HUES64 (cell line): ENCODE results near the gene FPGS.

ENCODE experiments used
- H3K27ac ChIP-seq: 2 replicates; pipeline ENCODE4 v1.7.0; 2013; ENCODE audit warnings: low read depth, low read length, inconsistent platforms
- H3K27me3 ChIP-seq: 2 replicates; pipeline ENCODE4 v1.6.1; 2013; ENCODE audit warnings: mild to moderate bottlenecking, low read length; ENCODE audit not compliant: insufficient read depth
- H3K36me3 ChIP-seq: 2 replicates; pipeline ENCODE4 v1.6.1; 2013; ENCODE audit warnings: mild to moderate bottlenecking, low read length; ENCODE audit not compliant: insufficient read depth
- H3K4me1 ChIP-seq: 2 replicates; pipeline ENCODE4 v1.6.1; 2013; ENCODE audit warnings: mild to moderate bottlenecking, low read length, moderate library complexity; ENCODE audit not compliant: insufficient read depth
- H3K4me3 ChIP-seq: 2 replicates; pipeline ENCODE4 v1.5.1; 2013; ENCODE audit warnings: mild to moderate bottlenecking, low read length, moderate library complexity
- H3K9ac ChIP-seq: 2 replicates; pipeline ENCODE4 v1.6.1; 2013; ENCODE audit warnings: mild to moderate bottlenecking, low read depth, low read length
- H3K9me3 ChIP-seq: 2 replicates; pipeline ENCODE4 v1.6.1; 2013; ENCODE audit warnings: low read depth, low read length; ENCODE audit not compliant: insufficient read depth
- WGBS: fragments of 150-250, 120-280 bp; methylation state at CpG from one replicate; pipeline ENCODE4 v1.1.7; 2013; ENCODE audit warnings: missing lambda C conversion rate; 5-methylcytosine and 5-hydroxymethylcytosine counted together

The FPGS gene

DNA sequence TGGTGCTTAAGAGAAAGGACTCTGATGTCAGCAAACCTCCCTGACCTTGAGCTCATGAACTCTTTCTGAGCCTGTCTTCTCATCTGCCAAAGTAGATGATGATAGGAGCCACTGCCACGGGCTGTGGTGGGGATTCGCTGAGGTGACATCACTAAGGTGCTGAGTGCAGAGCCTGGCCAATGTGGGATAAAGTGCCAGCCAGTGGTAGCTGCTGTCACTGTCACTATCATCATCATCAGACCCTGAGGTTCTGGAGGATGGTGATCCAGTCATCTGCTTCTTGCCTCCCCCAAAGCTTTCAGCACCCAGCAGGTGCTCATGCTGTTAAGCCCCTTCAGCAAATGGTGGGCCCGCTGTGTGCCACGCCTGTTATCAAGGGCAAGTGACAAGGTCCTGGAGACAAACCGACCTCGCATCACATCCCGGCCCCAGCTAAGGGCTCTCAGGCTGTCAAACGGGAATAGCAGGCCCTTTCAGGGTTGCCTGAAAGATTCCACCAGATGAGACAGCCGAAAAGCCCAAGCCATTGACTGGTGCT, 6.4 kb downstream of the FPGS start:
- 76% methylated on average over 9 of the region's 9 CpGs for WGBS
- H3K27me3 ChIP-seq = no peaks in the 10 kb centered on the region

DNA sequence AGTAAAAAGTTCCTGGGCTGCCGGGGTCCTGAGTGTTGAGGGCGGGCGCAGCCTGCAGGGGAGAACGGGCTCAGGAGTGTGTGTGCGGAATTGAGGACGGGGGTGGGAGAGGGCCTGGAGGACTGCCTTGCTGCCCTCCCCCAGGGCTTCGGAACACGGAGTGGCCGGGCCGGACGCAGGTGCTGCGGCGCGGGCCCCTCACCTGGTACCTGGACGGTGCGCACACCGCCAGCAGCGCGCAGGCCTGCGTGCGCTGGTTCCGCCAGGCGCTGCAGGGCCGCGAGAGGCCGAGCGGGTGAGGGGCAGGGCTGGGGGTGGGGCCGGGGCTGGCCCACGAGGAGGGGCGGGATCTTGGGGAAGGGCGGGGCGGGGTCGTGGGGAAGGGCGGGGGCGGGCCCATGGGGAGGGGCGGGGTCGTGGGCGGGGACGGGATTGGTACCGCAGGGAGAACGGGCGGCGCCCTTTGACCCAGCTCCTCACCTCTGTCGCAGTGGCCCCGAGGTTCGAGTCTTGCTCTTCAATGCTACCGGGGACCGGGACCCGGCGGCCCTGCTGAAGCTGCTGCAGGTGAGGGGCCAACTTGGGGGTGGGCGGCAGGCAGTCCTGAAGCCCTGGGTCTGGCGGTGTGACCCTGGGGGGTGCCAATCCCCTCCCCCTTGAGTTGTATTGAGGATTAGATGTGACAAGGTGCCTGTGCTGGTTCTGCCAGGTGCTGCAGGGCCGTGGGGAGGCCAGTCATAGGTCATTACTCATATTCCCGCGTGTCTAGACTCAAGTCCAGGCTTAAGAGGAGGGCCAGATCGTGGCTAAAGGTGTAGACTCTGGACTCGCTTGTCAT, 7.1 kb downstream of the FPGS start:
- Histone ChIP-seq H3K36me3 (peaks cover 69% of the 10 kb centered on the region), H3K27ac (no peak overlapping the region), H3K4me3 (peak overlapping the region; percentile 40), H3K4me1 (0 out of 2 replicates have a peak, but pooled peaks cover 3% of the 10 kb centered on the region), H3K27me3 (no peaks in the 10 kb centered on the region), H3K9me3 (no peaks in the 10 kb centered on the region), H3K9ac (peak overlapping the region; percentile 34; the same call in 1 of the 2 replicates)
- WGBS = 22% methylated on average over 42 of the region's 57 CpGs

More for the DNA sequence above, 6.4 kb downstream of the FPGS start:
- no peaks in the 10 kb centered on the region for H3K9me3 ChIP-seq
- H3K27ac ChIP-seq = no peak overlapping the region
- H3K36me3 ChIP-seq = peaks cover 70% of the 10 kb centered on the region
- H3K9ac ChIP-seq = no peak overlapping the region
- peak overlapping the region; percentile 40 for H3K4me3 ChIP-seq
- 0 out of 2 replicates have a peak, but pooled peaks cover 3% of the 10 kb centered on the region for H3K4me1 ChIP-seq

DNA sequence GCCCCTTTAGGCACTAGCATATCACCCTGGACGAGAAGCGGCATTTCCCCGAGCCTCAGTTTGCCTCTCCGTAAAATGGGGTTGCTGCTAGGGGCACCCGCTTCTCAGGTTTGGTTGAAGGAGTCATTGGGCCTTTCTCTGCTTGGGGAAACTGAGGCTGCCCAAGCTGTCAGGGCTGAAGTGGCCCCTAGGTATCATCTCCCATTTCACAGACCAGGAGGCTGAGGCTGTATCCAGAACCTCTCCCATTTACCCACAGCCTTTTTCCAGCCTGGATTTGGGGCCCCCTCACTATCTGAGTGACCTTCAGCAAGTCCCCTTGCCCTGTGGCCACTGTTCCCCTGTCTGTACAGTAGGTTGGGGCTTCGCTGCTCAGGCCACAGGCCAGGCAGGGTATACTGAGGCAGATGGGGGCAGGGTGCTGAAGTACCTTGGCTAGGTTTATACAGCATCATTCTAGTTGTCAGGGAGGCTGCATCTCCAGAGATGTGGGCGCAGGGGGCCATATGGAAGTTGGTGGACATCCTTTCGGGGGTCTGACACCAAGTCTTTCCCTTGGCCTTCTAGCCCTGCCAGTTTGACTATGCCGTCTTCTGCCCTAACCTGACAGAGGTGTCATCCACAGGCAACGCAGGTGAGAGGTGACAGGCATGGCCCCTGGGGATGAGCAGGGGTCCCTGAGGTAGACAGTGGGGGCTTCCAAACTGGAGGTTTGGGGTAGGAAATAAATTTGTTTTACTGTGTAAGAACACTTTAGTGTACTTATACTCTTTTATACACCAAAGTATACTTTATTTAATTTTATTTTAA, 7.9 kb downstream of the FPGS start:
- Histone ChIP-seq H3K9me3 (no peaks in the 10 kb centered on the region), H3K27me3 (no peaks in the 10 kb centered on the region), H3K4me3 (no peak overlapping the region), H3K9ac (no peak overlapping the region), H3K36me3 (peaks cover 71% of the 10 kb centered on the region), H3K4me1 (0 out of 2 replicates have a peak, but pooled peaks cover 3% of the 10 kb centered on the region), H3K27ac (no peak overlapping the region)
- WGBS = 94% methylated on average over 10 of the region's 10 CpGs

DNA sequence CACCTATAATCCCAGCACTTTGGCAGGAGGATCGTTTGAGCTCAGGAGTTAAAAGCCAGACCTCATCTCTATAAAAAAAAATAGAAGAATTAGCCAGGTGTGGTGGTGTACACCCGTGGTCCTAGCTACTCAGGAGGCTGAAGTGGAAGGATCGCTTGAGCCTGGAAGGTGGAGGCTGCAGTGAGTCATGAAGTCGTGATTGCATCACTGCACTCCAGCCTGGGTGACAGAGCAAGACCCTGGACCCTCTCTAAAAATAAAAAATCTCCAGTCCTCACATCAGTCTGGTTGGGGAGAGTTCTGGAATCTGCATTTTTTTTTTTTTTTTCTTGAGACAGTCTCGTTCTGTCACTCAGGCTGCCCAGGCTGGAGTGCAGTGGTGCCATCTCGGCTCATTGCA, 9.3 kb downstream of the FPGS start:
- 98% methylated on average over 6 of the region's 6 CpGs for WGBS
- Histone ChIP-seq H3K27ac (no peak overlapping the region), H3K4me1 (0 out of 2 replicates have a peak, but pooled peaks cover 3% of the 10 kb centered on the region), H3K27me3 (no peaks in the 10 kb centered on the region), H3K4me3 (no peak overlapping the region), H3K9ac (no peak overlapping the region), H3K9me3 (no peaks in the 10 kb centered on the region), H3K36me3 (peaks cover 60% of the 10 kb centered on the region)

DNA sequence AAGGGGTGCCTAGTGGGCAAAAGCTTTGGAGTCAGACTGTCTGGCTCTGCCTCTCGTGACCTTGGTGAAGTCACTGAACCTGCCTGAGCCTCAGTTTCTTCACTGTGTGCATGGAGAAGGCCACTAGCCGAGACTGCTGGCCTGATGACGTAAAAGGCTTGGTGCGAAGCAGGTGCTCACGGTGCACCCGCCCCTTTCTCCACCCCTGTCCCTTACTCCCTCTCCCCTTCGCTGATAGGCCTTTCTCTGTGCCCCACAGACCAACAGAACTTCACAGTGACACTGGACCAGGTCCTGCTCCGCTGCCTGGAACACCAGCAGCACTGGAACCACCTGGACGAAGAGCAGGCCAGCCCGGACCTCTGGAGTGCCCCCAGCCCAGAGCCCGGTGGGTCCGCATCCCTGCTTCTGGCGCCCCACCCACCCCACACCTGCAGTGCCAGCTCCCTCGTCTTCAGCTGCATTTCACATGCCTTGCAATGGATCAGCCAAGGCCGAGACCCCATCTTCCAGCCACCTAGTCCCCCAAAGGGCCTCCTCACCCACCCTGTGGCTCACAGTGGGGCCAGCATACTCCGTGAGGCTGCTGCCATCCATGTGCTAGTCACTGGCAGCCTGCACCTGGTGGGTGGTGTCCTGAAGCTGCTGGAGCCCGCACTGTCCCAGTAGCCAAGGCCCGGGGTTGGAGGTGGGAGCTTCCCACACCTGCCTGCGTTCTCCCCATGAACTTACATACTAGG, 10.4 kb downstream of the FPGS start:
- 94% methylated on average over 19 of the region's 19 CpGs for WGBS
- Histone ChIP-seq H3K9me3 (no peaks in the 10 kb centered on the region), H3K27me3 (no peaks in the 10 kb centered on the region), H3K4me3 (no peak overlapping the region), H3K9ac (no peak overlapping the region), H3K36me3 (peaks cover 49% of the 10 kb centered on the region), H3K27ac (no peak overlapping the region), H3K4me1 (0 out of 2 replicates have a peak, but pooled peaks cover 3% of the 10 kb centered on the region)

DNA sequence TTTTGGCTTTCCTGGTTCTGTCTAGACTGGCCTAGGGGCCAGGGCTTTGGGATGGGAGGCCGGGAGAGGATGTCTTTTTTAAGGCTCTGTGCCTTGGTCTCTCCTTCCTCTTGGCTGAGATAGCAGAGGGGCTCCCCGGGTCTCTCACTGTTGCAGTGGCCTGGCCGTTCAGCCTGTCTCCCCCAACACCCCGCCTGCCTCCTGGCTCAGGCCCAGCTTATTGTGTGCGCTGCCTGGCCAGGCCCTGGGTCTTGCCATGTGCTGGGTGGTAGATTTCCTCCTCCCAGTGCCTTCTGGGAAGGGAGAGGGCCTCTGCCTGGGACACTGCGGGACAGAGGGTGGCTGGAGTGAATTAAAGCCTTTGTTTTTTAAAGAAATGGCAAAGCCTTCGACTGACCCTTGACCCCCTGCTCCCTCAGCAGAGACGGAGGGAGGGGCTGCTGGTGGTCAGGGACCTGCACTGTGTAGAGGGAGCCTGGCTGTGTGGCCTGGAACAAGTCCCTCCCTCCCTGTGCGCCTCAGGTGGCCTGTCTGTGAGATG, 11.1 kb downstream of the FPGS start:
- 0 out of 2 replicates have a peak, but pooled peaks cover 3% of the 10 kb centered on the region for H3K4me1 ChIP-seq
- H3K36me3 ChIP-seq = peaks cover 43% of the 10 kb centered on the region
- no peaks in the 10 kb centered on the region for H3K9me3 ChIP-seq
- no peak overlapping the region for H3K4me3 ChIP-seq
- WGBS = 96% methylated on average over 9 of the region's 9 CpGs
- no peak overlapping the region for H3K27ac ChIP-seq
- no peak overlapping the region for H3K9ac ChIP-seq
- H3K27me3 ChIP-seq = no peaks in the 10 kb centered on the region

DNA sequence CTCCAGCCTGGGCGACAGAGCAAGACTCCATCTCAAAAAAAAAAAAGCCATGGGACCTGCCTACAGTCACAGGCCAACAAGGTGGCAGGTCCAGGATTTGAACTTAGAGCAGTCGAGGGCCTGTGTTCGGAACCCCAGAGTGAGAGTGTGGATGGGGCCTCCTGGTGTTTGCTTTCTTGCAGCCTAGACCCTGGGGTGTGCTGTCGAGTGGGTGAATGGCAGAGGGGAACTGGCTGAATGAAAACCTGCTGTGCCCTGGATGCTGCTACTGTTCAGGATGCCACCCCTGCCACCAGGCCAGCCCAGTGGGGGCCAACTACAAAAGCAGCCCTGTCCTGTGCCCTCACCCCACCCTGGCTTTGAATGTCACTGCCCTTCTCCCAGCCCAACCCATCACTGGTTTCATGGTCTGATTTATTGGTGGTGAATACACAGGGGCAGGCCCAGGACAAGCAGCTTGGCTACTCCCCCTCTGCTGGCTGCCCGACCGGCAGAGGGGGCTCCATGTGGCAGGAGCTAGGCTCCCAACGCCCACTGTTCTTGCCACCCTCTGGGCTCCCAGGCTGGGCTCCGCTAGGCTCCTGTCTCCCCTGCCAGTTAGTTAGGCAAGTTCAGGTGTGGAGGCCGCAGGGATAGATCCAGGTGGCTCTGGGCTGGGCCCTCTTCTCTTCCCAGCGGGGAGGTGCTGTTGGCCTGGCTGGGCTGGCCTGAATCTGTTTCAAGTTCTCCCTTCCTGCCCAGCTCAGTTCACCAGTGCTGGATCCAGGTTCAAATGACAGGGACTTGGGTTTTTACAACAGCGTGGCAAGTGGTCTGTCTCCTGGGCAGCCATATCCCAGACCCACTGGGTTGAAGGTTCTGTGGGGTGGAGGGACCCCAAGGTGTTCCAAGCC, 12.2 kb downstream of the FPGS start:
- Histone ChIP-seq H3K36me3 (peaks cover 40% of the 10 kb centered on the region), H3K9ac (no peak overlapping the region), H3K9me3 (no peaks in the 10 kb centered on the region), H3K27ac (no peak overlapping the region), H3K4me3 (no peak overlapping the region), H3K27me3 (no peaks in the 10 kb centered on the region), H3K4me1 (0 out of 2 replicates have a peak, but pooled peaks cover 3% of the 10 kb centered on the region)
- WGBS = 94% methylated on average over 11 of the region's 11 CpGs

DNA sequence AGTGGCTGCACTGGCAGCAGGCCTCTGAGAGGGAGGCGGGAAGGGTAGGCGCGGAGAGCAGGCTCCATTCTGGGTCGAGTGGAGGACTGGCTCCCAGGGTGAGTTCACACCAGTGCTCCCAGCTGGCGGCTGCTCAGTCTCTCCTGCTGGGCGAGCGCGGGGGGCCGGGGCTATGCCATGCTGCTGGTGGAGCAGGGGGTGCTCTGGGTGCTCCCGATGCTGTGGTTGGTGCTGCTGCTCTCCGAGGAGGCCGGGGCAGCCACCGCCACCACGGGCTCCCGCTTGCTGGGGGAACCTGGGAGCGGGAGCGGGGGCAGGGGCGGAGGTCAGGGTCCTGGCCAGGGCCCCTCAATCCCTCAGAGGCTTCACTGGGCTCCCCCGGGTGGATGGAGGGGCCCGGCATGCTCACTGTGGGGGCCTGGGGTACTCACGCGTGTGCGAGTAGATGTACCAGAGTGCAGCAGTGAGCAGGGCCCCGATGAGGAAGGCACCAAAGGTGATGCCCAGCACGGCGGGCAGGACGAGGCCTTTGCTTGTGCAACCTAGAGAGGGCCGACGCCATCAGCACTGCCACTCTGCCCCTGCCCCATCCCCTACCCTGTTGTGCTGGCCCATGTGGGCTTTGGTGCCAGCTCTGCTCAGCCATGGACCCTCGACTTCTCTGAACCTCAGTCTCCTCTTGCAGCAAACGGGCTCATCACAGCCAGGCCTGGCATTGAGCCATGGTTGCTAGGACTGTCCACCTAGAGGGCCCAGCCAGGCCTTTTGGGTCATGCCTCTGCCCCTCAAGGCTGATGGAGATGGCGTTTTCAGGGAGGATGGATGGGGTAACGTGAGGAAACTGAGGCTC, 13.1 kb downstream of the FPGS start:
- H3K4me1 ChIP-seq = no peaks in the 10 kb centered on the region
- H3K27ac ChIP-seq = no peak overlapping the region
- WGBS = 93% methylated on average over 33 of the region's 33 CpGs
- H3K36me3 ChIP-seq = peaks cover 34% of the 10 kb centered on the region
- no peaks in the 10 kb centered on the region for H3K27me3 ChIP-seq
- H3K4me3 ChIP-seq = no peak overlapping the region
- no peak overlapping the region for H3K9ac ChIP-seq
- H3K9me3 ChIP-seq = no peaks in the 10 kb centered on the region

DNA sequence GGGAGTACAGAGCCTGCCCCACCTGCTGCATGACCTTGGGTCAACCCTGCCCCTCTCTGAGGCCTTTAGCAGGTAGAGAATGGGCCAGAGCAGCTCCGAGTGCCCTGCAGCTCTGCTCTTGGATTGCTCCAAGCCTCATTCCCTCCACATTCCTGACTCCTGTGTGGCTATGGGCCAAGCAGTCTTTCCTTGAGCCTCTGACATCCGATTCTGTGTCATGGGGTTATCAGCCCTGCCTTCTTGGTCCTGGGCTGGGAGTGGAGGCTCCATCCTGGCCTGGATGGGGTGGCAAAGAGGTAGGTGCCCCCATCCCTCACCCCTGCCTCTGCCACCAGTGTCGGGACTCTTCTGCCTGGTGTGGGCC, 13.7 kb downstream of the FPGS start:
- Histone ChIP-seq H3K4me1 (no peaks in the 10 kb centered on the region), H3K27me3 (no peaks in the 10 kb centered on the region), H3K36me3 (peaks cover 33% of the 10 kb centered on the region), H3K4me3 (no peak overlapping the region), H3K9ac (no peak overlapping the region), H3K27ac (no peak overlapping the region), H3K9me3 (no peaks in the 10 kb centered on the region)
- WGBS = 93% methylated on average over 3 of the region's 3 CpGs
